Measurements from ENCODE around the gene ZNF562. TPM values are rescaled to one million over a fixed set of nuclear protein-coding genes. Genes with fewer than 3 reads are reported as not detected.

The ZNF562 gene
- polyA plus RNA-seq, 2 of the 4 experiments (the other 2 are of a cell fraction) = 8.5 to 16.1 TPM

DNA sequence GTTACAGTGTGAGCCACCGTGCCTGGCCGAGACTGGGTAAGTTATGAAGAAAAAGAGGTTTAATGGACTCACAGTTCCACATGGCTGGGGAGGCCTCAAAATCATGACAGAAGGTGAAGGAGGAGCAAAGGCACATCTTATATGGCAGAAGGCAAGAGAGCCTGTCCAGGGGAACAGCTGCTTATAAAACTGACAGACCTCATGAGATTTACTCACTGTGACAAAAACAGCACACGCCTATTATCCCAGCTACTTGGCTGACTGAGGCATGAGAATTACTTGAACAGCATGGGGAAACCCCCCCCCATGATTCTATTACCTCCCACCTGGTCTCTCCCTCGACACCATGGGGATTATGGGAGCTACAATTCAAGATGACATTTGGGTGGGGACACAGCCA is 30.4 kb downstream of the ZNF562 start (continued):
- TF ChIP-seq POLR2AphosphoS2 (conservative IDR thresholded peaks at IDR 0.05; ENCODE audit: low read length) = no peak

DNA sequence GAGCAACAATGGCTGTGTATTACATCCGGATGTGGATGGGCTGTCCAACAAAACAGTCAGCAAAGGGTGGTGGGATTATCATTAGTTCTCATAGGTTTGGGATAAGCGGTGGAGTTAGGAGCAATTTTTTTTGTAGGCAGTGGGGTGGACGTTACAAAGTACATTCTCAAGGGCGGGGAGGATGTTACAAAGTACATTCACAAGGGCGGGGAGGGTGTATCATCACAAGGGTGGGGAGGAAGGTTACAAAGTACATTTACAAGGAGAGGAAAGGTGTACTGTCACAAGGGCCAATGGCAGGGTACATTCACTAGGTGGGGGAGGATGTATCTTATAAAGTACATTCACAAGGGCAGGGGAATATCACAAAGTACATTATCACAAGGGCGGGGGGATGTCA is 33.1 kb downstream of the ZNF562 start:
- H3K9me3 ChIP-seq = peaks cover 32% of the 10 kb centered on the region; the same call in 2 of the 3 replicates
- CTCF ChIA-PET = no interaction called here
- TF ChIP-seq, protein P1, sequence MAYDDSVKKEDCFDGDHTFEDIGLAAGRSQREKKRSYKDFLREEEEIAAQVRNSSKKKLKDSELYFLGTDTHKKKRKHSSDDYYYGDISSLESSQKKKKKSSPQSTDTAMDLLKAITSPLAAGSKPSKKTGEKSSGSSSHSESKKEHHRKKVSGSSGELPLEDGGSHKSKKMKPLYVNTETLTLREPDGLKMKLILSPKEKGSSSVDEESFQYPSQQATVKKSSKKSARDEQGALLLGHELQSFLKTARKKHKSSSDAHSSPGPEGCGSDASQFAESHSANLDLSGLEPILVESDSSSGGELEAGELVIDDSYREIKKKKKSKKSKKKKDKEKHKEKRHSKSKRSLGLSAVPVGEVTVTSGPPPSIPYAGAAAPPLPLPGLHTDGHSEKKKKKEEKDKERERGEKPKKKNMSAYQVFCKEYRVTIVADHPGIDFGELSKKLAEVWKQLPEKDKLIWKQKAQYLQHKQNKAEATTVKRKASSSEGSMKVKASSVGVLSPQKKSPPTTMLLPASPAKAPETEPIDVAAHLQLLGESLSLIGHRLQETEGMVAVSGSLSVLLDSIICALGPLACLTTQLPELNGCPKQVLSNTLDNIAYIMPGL (CRISPR knock-in tag; IDR thresholded peaks at IDR 0.05; ENCODE audit: borderline replicate concordance) = no peak
- TF ChIP-seq JUN (IDR thresholded peaks at IDR 0.05) = no peak
- no peak for TF ChIP-seq TFCP2L1 (CRISPR knock-in tag; IDR thresholded peaks at IDR 0.05)
- no peak for TF ChIP-seq FOSL2 (IDR thresholded peaks at IDR 0.05)
- TF ChIP-seq FOSL2 (CRISPR knock-in tag; IDR thresholded peaks at IDR 0.05) = no peak
- TF ChIP-seq, protein P2, sequence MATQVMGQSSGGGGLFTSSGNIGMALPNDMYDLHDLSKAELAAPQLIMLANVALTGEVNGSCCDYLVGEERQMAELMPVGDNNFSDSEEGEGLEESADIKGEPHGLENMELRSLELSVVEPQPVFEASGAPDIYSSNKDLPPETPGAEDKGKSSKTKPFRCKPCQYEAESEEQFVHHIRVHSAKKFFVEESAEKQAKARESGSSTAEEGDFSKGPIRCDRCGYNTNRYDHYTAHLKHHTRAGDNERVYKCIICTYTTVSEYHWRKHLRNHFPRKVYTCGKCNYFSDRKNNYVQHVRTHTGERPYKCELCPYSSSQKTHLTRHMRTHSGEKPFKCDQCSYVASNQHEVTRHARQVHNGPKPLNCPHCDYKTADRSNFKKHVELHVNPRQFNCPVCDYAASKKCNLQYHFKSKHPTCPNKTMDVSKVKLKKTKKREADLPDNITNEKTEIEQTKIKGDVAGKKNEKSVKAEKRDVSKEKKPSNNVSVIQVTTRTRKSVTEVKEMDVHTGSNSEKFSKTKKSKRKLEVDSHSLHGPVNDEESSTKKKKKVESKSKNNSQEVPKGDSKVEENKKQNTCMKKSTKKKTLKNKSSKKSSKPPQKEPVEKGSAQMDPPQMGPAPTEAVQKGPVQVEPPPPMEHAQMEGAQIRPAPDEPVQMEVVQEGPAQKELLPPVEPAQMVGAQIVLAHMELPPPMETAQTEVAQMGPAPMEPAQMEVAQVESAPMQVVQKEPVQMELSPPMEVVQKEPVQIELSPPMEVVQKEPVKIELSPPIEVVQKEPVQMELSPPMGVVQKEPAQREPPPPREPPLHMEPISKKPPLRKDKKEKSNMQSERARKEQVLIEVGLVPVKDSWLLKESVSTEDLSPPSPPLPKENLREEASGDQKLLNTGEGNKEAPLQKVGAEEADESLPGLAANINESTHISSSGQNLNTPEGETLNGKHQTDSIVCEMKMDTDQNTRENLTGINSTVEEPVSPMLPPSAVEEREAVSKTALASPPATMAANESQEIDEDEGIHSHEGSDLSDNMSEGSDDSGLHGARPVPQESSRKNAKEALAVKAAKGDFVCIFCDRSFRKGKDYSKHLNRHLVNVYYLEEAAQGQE (IDR thresholded peaks at IDR 0.05) = no peak
- TF ChIP-seq TP53 (CRISPR knock-in tag; IDR thresholded peaks at IDR 0.05) = no peak
- no peak for TF ChIP-seq NFE2L2 (conservative IDR thresholded peaks at IDR 0.05; ENCODE audit: low read length)
- TF ChIP-seq CHD2 (IDR thresholded peaks at IDR 0.05; ENCODE audit: low read length, partially characterized antibody) = no peak
- TF ChIP-seq ZSCAN20 (CRISPR knock-in tag; IDR thresholded peaks at IDR 0.05) = no peak
- no peak overlapping the region for H3K27ac ChIP-seq
- POLR2A ChIA-PET = no interaction called here
- H3K4me3 ChIP-seq = no peak overlapping the region
- no peak for FAIRE-seq
- WGBS (ENCODE audit: missing lambda C conversion rate) = 90% methylated on average over 6 of the region's 6 CpGs
- ATAC-seq = no peak
- no peaks in the 10 kb centered on the region for H3K4me1 ChIP-seq
- H3K4me2 ChIP-seq = no peak overlapping the region
- no peak for DNase-seq (ENCODE audit: low read depth in 1 of 2, low spot score in 1 of 2)

DNA sequence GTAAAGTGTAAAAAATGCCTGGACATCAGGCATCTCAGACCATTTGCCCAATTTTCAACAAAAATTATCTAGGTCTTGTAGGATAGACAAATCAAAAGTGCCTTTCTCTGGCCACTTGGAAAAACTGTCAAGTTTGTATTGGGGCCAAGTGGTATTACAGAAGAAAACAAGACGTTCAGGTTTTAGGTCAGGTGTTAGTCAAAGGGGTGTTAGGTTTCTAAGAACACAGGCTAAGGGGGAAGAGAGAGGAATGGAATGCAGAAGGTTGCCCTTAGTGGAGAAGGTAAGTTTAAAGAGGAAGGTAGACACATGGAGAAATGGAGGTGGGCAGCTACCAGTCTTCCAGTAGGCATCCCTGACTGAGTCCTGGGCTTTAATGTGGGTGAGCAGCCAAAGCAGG is 33.9 kb downstream of the ZNF562 start:
- Histone ChIP-seq H3K4me2 (no peak overlapping the region), H3K4me3 (no peak overlapping the region), H3K27ac (no peak overlapping the region), H3K9me3 (peaks cover 26% of the 10 kb centered on the region; the same call in 2 of the 3 replicates), H3K4me1 (no peaks in the 10 kb centered on the region)
- 22% methylated on average over 1 of the region's 1 CpG for WGBS (ENCODE audit: missing lambda C conversion rate)
- FAIRE-seq = no peak
- no peak for DNase-seq (ENCODE audit: low read depth in 1 of 2, low spot score in 1 of 2)
- TF ChIP-seq, protein P1 (CRISPR knock-in tag; IDR thresholded peaks at IDR 0.05; ENCODE audit: borderline replicate concordance) = no peak
- TF ChIP-seq POLR2AphosphoS2 (conservative IDR thresholded peaks at IDR 0.05; ENCODE audit: low read length) = no peak
- no peak for TF ChIP-seq JUN (IDR thresholded peaks at IDR 0.05)
- TF ChIP-seq TFCP2L1 (CRISPR knock-in tag; IDR thresholded peaks at IDR 0.05) = no peak
- no peak for TF ChIP-seq NFE2L2 (conservative IDR thresholded peaks at IDR 0.05; ENCODE audit: low read length)
- no peak for TF ChIP-seq SMC3 (IDR thresholded peaks at IDR 0.05)
- TF ChIP-seq CBX2 (IDR thresholded peaks at IDR 0.05; ENCODE audit: borderline replicate concordance, low read depth) = no peak
- TF ChIP-seq POLR2A (IDR thresholded peaks at IDR 0.05; ENCODE audit: low read length) = no peak
- TF ChIP-seq HOXA7 (CRISPR knock-in tag; IDR thresholded peaks at IDR 0.05) = no peak
- TF ChIP-seq FOSL2 (IDR thresholded peaks at IDR 0.05) = no peak
- no peak for TF ChIP-seq FOSL2 (CRISPR knock-in tag; IDR thresholded peaks at IDR 0.05)
- no peak for TF ChIP-seq RFX5 (IDR thresholded peaks at IDR 0.05)
- no peak for TF ChIP-seq ESRRA (IDR thresholded peaks at IDR 0.05; ENCODE audit: borderline replicate concordance, low read length)
- no peak for TF ChIP-seq BHLHE40 (IDR thresholded peaks at IDR 0.05; ENCODE audit: low read depth, low read length)
- TF ChIP-seq MAFK (IDR thresholded peaks at IDR 0.05; ENCODE audit: partially characterized antibody) = no peak
- TF ChIP-seq, protein P3, sequence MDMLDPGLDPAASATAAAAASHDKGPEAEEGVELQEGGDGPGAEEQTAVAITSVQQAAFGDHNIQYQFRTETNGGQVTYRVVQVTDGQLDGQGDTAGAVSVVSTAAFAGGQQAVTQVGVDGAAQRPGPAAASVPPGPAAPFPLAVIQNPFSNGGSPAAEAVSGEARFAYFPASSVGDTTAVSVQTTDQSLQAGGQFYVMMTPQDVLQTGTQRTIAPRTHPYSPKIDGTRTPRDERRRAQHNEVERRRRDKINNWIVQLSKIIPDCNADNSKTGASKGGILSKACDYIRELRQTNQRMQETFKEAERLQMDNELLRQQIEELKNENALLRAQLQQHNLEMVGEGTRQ (IDR thresholded peaks at IDR 0.05) = no peak
- no peak for TF ChIP-seq KDM5A (IDR thresholded peaks at IDR 0.05)
- no peak for TF ChIP-seq RAD21 (conservative IDR thresholded peaks at IDR 0.05 in 1 of 2, IDR thresholded peaks at IDR 0.05 in 1 of 2)
- no peak for TF ChIP-seq RNF2 (IDR thresholded peaks at IDR 0.05; ENCODE audit: borderline replicate concordance, low read depth)
- no peak for TF ChIP-seq ZC3H11A (IDR thresholded peaks at IDR 0.05)
- no peak for ATAC-seq
- POLR2A ChIA-PET = no interaction called here
- CTCF ChIA-PET = interaction anchor here (1.6 kb wide), 1 partner anchor 205 kb away, joined by 3 read pairs; the partner anchor contains the start of gene ZNF266
